H1 (cell line): Measurements from ENCODE around the gene AMPH. TPM values are rescaled to one million over a fixed set of nuclear protein-coding genes. Genes with fewer than 3 reads are reported as not detected.

Experiments used
- CTCF ChIA-PET: fragments of 300-600 bp; sonication (Branson Sonifier 250); formaldehyde crosslinking; loops from one replicate; lab custom pipeline; 2021; ENCODE audit not compliant: partially characterized antibody; lab: Charles Lee
- POLR2A ChIA-PET: fragments of 300-600 bp; sonication (Branson Sonifier 250); formaldehyde crosslinking; loops from one replicate; lab custom pipeline; 2021; ENCODE audit warnings: inconsistent platforms; ENCODE audit not compliant: partially characterized antibody; lab: Charles Lee
- DNase-seq, 2 experiments: peaks; one replicate each; pipeline versions ENCODE4 v3.0.0 to v3.0.0-alpha.2; 2010 to 2022; ENCODE audit warnings: low spot score in 2 of 2, low read depth in 1 of 2, mixed read lengths in 1 of 2
- FAIRE-seq: peaks from 2 replicates; lab custom pipeline; 2011; peaks lifted over from hg19 to GRCh38; lab: Jason Lieb, UNC
- H2AFZ ChIP-seq: 2 replicates; pipeline ENCODE4 v1.8.1; 2012; ENCODE audit warnings: low read length, inconsistent platforms
- H2AK5ac ChIP-seq: 2 replicates; pipeline ENCODE4 v1.6.1; 2013; ENCODE audit warnings: low read depth, low read length
- H2BK120ac ChIP-seq: replicated peaks from 2 replicates; pipeline ENCODE3; 2013; ENCODE audit warnings: low read depth, low read length, inconsistent platforms
- H2BK12ac ChIP-seq: 2 replicates; pipeline ENCODE4 v1.6.1; 2013; ENCODE audit warnings: low read depth, low read length
- H2BK15ac ChIP-seq: 2 replicates; pipeline ENCODE4 v1.6.1; 2013; ENCODE audit warnings: low read length
- H2BK20ac ChIP-seq: 2 replicates; pipeline ENCODE4 v1.6.1; 2013; ENCODE audit warnings: low read length
- H2BK5ac ChIP-seq: 2 replicates; pipeline ENCODE4 v1.6.1; 2013; ENCODE audit warnings: low read depth, low read length
- H3K14ac ChIP-seq: 2 replicates; pipeline ENCODE4 v1.6.1; 2013; ENCODE audit warnings: inconsistent platforms; ENCODE audit not compliant: insufficient read length
- H3K18ac ChIP-seq: 2 replicates; pipeline ENCODE4 v1.6.1; 2013; ENCODE audit warnings: low read length; ENCODE audit errors: extremely low read depth
- H3K23ac ChIP-seq: 2 replicates; pipeline ENCODE4 v1.6.1; 2013; ENCODE audit warnings: inconsistent platforms; ENCODE audit not compliant: insufficient read length
- H3K23me2 ChIP-seq: 2 replicates; pipeline ENCODE4 v1.6.1; 2013; ENCODE audit warnings: low read depth, low read length
- H3K27ac ChIP-seq: 2 replicates; pipeline ENCODE4 v1.6.1; 2011; ENCODE audit warnings: low read depth, low read length, inconsistent platforms
- H3K27me3 ChIP-seq, 4 experiments: replicated peaks in 1 of 4; 1 replicate in 1 of 4; 2 replicates in 3 of 4; pipeline versions ENCODE4 v1.6.1 to v1.8.1; 2011 to 2013; ENCODE audit warnings: low read length in 3 of 4, mild to moderate bottlenecking in 3 of 4, inconsistent platforms in 2 of 4, mixed read lengths in 2 of 4, moderate library complexity in 1 of 4; ENCODE audit not compliant: control insufficient read depth in 3 of 4, insufficient read depth in 3 of 4; ENCODE audit errors: extremely low read depth in 1 of 4
- H3K36me3 ChIP-seq, 4 experiments: 2 replicates each; pipeline versions ENCODE4 v1.6.1 to v1.8.1; 2011 to 2013; ENCODE audit warnings: mild to moderate bottlenecking in 4 of 4, low read length in 3 of 4, moderate library complexity in 2 of 4, control low read depth in 1 of 4, inconsistent platforms in 1 of 4; ENCODE audit not compliant: insufficient read depth in 4 of 4, control insufficient read depth in 2 of 4
- H3K4ac ChIP-seq: replicated peaks from 2 replicates; pipeline ENCODE3; 2013; ENCODE audit warnings: low read length, low read depth, mixed read lengths, inconsistent platforms; ENCODE audit not compliant: insufficient read length
- H3K4me1 ChIP-seq, 4 experiments: replicated peaks in 1 of 4; 1 replicate in 1 of 4; 2 replicates in 3 of 4; pipeline versions ENCODE4 v1.6.1 to v1.8.1; 2011 to 2013; ENCODE audit warnings: low read length in 3 of 4, inconsistent platforms in 2 of 4, mixed read lengths in 1 of 4; ENCODE audit not compliant: insufficient read depth in 4 of 4, control insufficient read depth in 3 of 4
- H3K4me2 ChIP-seq, 2 experiments: 2 replicates each; pipeline versions ENCODE4 v1.6.1 to v1.8.1; 2011 to 2013; ENCODE audit warnings: low read depth in 2 of 2, low read length in 2 of 2, control low read depth in 1 of 2, inconsistent platforms in 1 of 2, mild to moderate bottlenecking in 1 of 2; ENCODE audit not compliant: insufficient read depth in 1 of 2
- H3K4me3 ChIP-seq, 4 experiments: fragments of 200-600, 300-600 bp in 1 of 4; sonication (generic), shearing (Covaris generic), sonication (Bioruptor Twin) in 1 of 4; 2 replicates each; pipeline versions ENCODE4 v1.5.1 to v1.8.1; 2011 to 2016; ENCODE audit warnings: low read length in 4 of 4, low read depth in 3 of 4, control low read depth in 2 of 4, inconsistent platforms in 2 of 4, mild to moderate bottlenecking in 2 of 4, mixed read lengths in 1 of 4, moderate library complexity in 1 of 4; ENCODE audit not compliant: insufficient read depth in 2 of 4; ENCODE audit errors: extremely low read depth in 1 of 4
- H3K56ac ChIP-seq: replicated peaks from 2 replicates; pipeline ENCODE3; 2013; ENCODE audit warnings: low read depth, mild to moderate bottlenecking, mixed read lengths, low read length, inconsistent platforms; ENCODE audit not compliant: insufficient read length
- H3K79me1 ChIP-seq: 2 replicates; pipeline ENCODE4 v1.6.1; 2013; ENCODE audit warnings: low read depth, low read length, control low read depth
- H3K79me2 ChIP-seq, 2 experiments: 2 replicates each; pipeline versions ENCODE4 v1.6.1 to v1.8.1; 2012 to 2013; ENCODE audit warnings: low read length in 2 of 2, mild to moderate bottlenecking in 2 of 2, inconsistent platforms in 1 of 2; ENCODE audit not compliant: insufficient read depth in 2 of 2, control insufficient read depth in 1 of 2
- H3K9ac ChIP-seq, 4 experiments: replicated peaks in 1 of 4; 1 replicate in 1 of 4; 2 replicates in 3 of 4; pipeline versions ENCODE4 v1.6.1 to v1.8.1; 2011 to 2013; ENCODE audit warnings: low read depth in 3 of 4, low read length in 3 of 4, control low read depth in 2 of 4, mild to moderate bottlenecking in 2 of 4, moderate library complexity in 2 of 4, inconsistent platforms in 1 of 4; ENCODE audit errors: extremely low read depth in 1 of 4
- H3K9me3 ChIP-seq, 2 experiments: 2 replicates each; pipeline versions ENCODE4 v1.6.1 to v1.8.1; 2012 to 2013; ENCODE audit warnings: mild to moderate bottlenecking in 2 of 2, moderate library complexity in 2 of 2, control low read depth in 1 of 2, inconsistent platforms in 1 of 2, low read depth in 1 of 2, low read length in 1 of 2, mixed read lengths in 1 of 2; ENCODE audit not compliant: insufficient read depth in 2 of 2
- H4K20me1 ChIP-seq, 2 experiments: replicated peaks in 1 of 2; 2 replicates each; pipeline versions ENCODE3 to v1.8.1; 2011 to 2013; ENCODE audit warnings: inconsistent platforms in 2 of 2, low read length in 2 of 2, mild to moderate bottlenecking in 1 of 2; ENCODE audit not compliant: insufficient read depth in 2 of 2, control insufficient read depth in 1 of 2
- H4K5ac ChIP-seq: 2 replicates; pipeline ENCODE4 v1.6.1; 2013; ENCODE audit warnings: low read length, low read depth, mixed read lengths, inconsistent platforms; ENCODE audit not compliant: insufficient read length
- H4K8ac ChIP-seq: 2 replicates; pipeline ENCODE4 v1.8.0; 2013; ENCODE audit warnings: mild to moderate bottlenecking, moderate library complexity, low read length, inconsistent platforms; ENCODE audit not compliant: insufficient read depth; ENCODE audit errors: extremely low read depth
- H4K91ac ChIP-seq: replicated peaks from 2 replicates; pipeline ENCODE3; 2013; ENCODE audit warnings: low read length, mixed read lengths, inconsistent platforms; ENCODE audit not compliant: insufficient read length
- ASH2L ChIP-seq: fragments of 200-600, 300-600 bp; sonication (generic); IDR thresholded peaks from one replicate; pipeline ENCODE4 v1.7.1; 2017; ENCODE audit warnings: low read length
- CBX8 ChIP-seq: fragments of 300-800, 300-1000 bp; sonication (generic); IDR thresholded peaks from 2 replicates; pipeline ENCODE4 v1.7.1; 2016; ENCODE audit warnings: low read depth, low read length, borderline replicate concordance
- CEBPB ChIP-seq: IDR thresholded peaks from 2 replicates; pipeline ENCODE4 v1.6.1; 2012; ENCODE audit warnings: low read depth, low read length
- CREB1 ChIP-seq: IDR thresholded peaks from 2 replicates; pipeline ENCODE4 v1.6.1; 2012; ENCODE audit warnings: inconsistent platforms
- CTBP2 ChIP-seq: IDR thresholded peaks from 2 replicates; pipeline ENCODE4 v1.7.0; 2011; ENCODE audit warnings: borderline replicate concordance, mild to moderate bottlenecking, moderate library complexity, mixed read lengths, low read length; ENCODE audit not compliant: insufficient read depth, insufficient read length
- HDAC6 ChIP-seq: IDR thresholded peaks from one replicate; pipeline ENCODE4 v1.7.1; 2012; ENCODE audit warnings: low read depth, mild to moderate bottlenecking, inconsistent platforms, low read length, moderate library complexity
- KDM1A ChIP-seq: fragments of 200-600, 300-600 bp; sonication (generic); IDR thresholded peaks from 2 replicates; pipeline ENCODE4 v1.7.1; 2016; ENCODE audit warnings: mild to moderate bottlenecking, low read length, borderline replicate concordance
- KDM5A ChIP-seq: fragments of 200-600 bp; IDR thresholded peaks from 2 replicates; pipeline ENCODE4 v1.7.1; 2012; ENCODE audit warnings: mild to moderate bottlenecking, low read length, inconsistent platforms, mixed read lengths
- MAFK ChIP-seq: IDR thresholded peaks from 2 replicates; pipeline ENCODE4 v1.6.1; 2012; ENCODE audit warnings: low read depth, mild to moderate bottlenecking, improper control_type of control experiment, low read length
- POLR2A ChIP-seq, 2 experiments: IDR thresholded peaks; 1 replicate in 1 of 2; 2 replicates in 1 of 2; pipeline ENCODE4 v1.6.1; 2011; ENCODE audit warnings: low read depth in 2 of 2, low read length in 2 of 2, mild to moderate bottlenecking in 2 of 2; ENCODE audit errors: control extremely low read depth in 1 of 2
- SIRT6 ChIP-seq: IDR thresholded peaks from one replicate; pipeline ENCODE4 v1.7.1; 2012; ENCODE audit warnings: low read length, inconsistent platforms
- SIX5 ChIP-seq: IDR thresholded peaks from 2 replicates; pipeline ENCODE4 v1.6.1; 2011; ENCODE audit warnings: mild to moderate bottlenecking, low read depth, low read length
- TAF7 ChIP-seq: optimal IDR thresholded peaks from 2 replicates; pipeline ENCODE3; 2011; ENCODE audit warnings: low read depth, mild to moderate bottlenecking, inconsistent platforms, low read length, moderate library complexity, borderline replicate concordance
- TBP ChIP-seq: IDR thresholded peaks from 2 replicates; pipeline ENCODE4 v1.6.1; 2011; ENCODE audit warnings: low read depth, low read length, improper control_type of control experiment
- TEAD4 ChIP-seq: IDR thresholded peaks from 2 replicates; pipeline ENCODE4 v1.6.1; 2012; ENCODE audit warnings: low read depth, low read length, inconsistent platforms, mixed read lengths
- ZNF274 ChIP-seq: IDR thresholded peaks from 2 replicates; pipeline ENCODE4 v1.7.0; 2012; ENCODE audit warnings: low read length, borderline replicate concordance; ENCODE audit errors: extremely low read depth
- WGBS, 2 experiments: shearing (Covaris generic) in 1 of 2; methylation state at CpG; one replicate each; pipeline versions ENCODE4 v1.1.6 to v1.1.7; 2013 to 2015; ENCODE audit warnings: low lambda C conversion rate in 2 of 2, mixed read lengths in 2 of 2, inconsistent platforms in 1 of 2, low coverage in 1 of 2, missing lambda C conversion rate in 1 of 2; ENCODE audit not compliant: insufficient replicate concordance in 2 of 2, insufficient coverage in 1 of 2, insufficient read length in 1 of 2; ENCODE audit errors: extremely low coverage in 1 of 2, missing lambda C conversion rate in 1 of 2; 5-methylcytosine and 5-hydroxymethylcytosine counted together
- polyA plus RNA-seq, 7 experiments: library from polyadenylated mRNA; depleted of rRNA in 3 of 7; stranded (reverse) in 5 of 7; unstranded in 2 of 7; fragments of >200 nt in 5 of 7; fragments of 200-250 nt in 2 of 7; gene quantifications; 1 replicate in 5 of 7; 2 replicates in 1 of 7; 4 replicates in 1 of 7; pipeline versions ENCODE4 v1.2.1 to v1.2.3, GENCODE V29; 2011 to 2013; ENCODE audit warnings: missing spikeins in 2 of 7, mixed read lengths in 2 of 7
- total RNA-seq: library from RNA; stranded (reverse); fragmentation: NEBNext Ultra II Directional; extraction: Animal tissue kit (Norgen Biotek cat#: 25700); gene quantifications from 2 replicates; pipeline ENCODE4 v1.2.1, GENCODE V29; 2021
- TF ChIP-seq, protein P1 (sequence below): IDR thresholded peaks from 2 replicates; pipeline ENCODE4 v1.6.1; 2012; ENCODE audit warnings: inconsistent platforms

The AMPH gene
- total and polyA plus RNA-seq, 2 of the 8 experiments (the other 6 are each of a cell fraction or from before 2014, with no cell fraction given): 7.3 to 12.2 TPM

DNA sequence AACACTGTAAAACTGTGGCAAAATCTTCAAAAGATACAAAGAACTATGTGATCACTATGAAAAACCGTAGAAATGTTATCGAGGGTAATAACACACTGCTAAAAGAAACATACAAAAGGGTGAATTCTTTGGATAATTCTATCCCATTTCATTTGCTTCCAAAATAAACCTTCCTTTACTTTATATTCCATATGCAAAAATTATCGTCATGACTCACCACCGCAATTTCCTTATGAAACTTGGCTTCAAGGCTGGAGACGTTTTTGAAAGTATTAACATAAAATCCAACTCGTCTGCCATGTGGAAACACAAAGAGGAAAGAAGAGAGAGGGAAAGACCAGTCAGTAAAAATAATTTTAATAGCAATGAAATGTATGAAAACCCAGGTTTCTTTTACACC is 165.2 kb downstream of the AMPH start:
- Histone ChIP-seq H2BK15ac (no peak overlapping the region), H2AFZ (no peak overlapping the region), H4K91ac (no peak overlapping the region), H3K23ac (no peak overlapping the region), H3K18ac (no peak overlapping the region), H4K20me1 (no peaks in the 10 kb centered on the region), H3K27ac (no peak overlapping the region), H3K56ac (no peak overlapping the region), H3K4me1 (no peaks in the 10 kb centered on the region), H3K27me3 (no peaks in the 10 kb centered on the region), H2BK20ac (no peak overlapping the region), H3K4me2 (no peak overlapping the region), H3K9me3 (no peaks in the 10 kb centered on the region), H3K14ac (no peak overlapping the region), H3K79me1 (no peaks in the 10 kb centered on the region), H4K8ac (no peak overlapping the region), H2BK12ac (no peak overlapping the region), H2BK5ac (no peak overlapping the region), H4K5ac (no peak overlapping the region), H3K9ac (no peak overlapping the region), H2BK120ac (no peak overlapping the region), H3K4ac (no peak overlapping the region), H3K36me3 (no peaks in the 10 kb centered on the region), H3K23me2 (no peaks in the 10 kb centered on the region), H3K4me3 (no peak overlapping the region), H3K79me2 (no peaks in the 10 kb centered on the region), H2AK5ac (no peak overlapping the region)
- ChIA-PET CTCF (no interaction called here), POLR2A (no interaction called here)
- DNase-seq (no peak), FAIRE-seq (no peak)
- no peak for TF ChIP-seq TEAD4
- no peak for TF ChIP-seq SIX5
- no peak for TF ChIP-seq CREB1
- no peak for TF ChIP-seq ASH2L
- TF ChIP-seq ZNF274: no peak
- no peak for TF ChIP-seq TAF7
- TF ChIP-seq TBP: no peak
- no peak for TF ChIP-seq CBX8
- TF ChIP-seq CTBP2: no peak
- TF ChIP-seq, protein P1, sequence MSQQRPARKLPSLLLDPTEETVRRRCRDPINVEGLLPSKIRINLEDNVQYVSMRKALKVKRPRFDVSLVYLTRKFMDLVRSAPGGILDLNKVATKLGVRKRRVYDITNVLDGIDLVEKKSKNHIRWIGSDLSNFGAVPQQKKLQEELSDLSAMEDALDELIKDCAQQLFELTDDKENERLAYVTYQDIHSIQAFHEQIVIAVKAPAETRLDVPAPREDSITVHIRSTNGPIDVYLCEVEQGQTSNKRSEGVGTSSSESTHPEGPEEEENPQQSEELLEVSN: no peak
- TF ChIP-seq POLR2A (IDR thresholded peaks at IDR 0.05; ENCODE audit: control extremely low read depth in 1 of 2, low read depth in 2 of 2, low read length in 2 of 2): no peak
- no peak for TF ChIP-seq KDM5A
- no peak for TF ChIP-seq HDAC6
- no peak for TF ChIP-seq MAFK
- TF ChIP-seq SIRT6: no peak
- TF ChIP-seq CEBPB: no peak
- TF ChIP-seq KDM1A: no peak
- WGBS, 2 experiments: 84% methylated on average over 6 of the region's 6 CpGs; no CpG with 5 or more reads in 1 of the 2 experiments
